Naive thymus-derived CD8-positive, alpha-beta T cell (primary cell): ENCODE data around the gene PNLIP. TPM values are rescaled to one million over a fixed set of nuclear protein-coding genes. Genes with fewer than 3 reads are reported as not detected.

Experiments
- ATAC-seq, 2 donors: fragments of 150-1000 bp; cut with Tn5 transposase in 1 of 2; sonication (Bioruptor Pico), chemical (Tn5 transposase) in 1 of 2; 1 replicate in 1 of 2; 2 replicates in 1 of 2; pipeline ENCODE4 v1.10.0; 2021; ENCODE audit warnings: mild to moderate bottlenecking in 2 of 2, moderate library complexity in 2 of 2
- POLR2A ChIA-PET: fragments of 350-600 bp; sonication (Branson Sonifier 250); formaldehyde crosslinking; loops from one replicate; lab custom pipeline; 2021; ENCODE audit warnings: antibody characterized with exemption; lab: Charles Lee
- DNase-seq, 10 donors: peaks; one replicate each; pipeline versions ENCODE4 v3.0.0 to v3.0.0-alpha.2; 2020 to 2022
- H3K27ac Mint-ChIP-seq, 10 donors: one replicate each; pipeline ENCODE4 v1.8.0; 2020 to 2022; ENCODE audit warnings: mild to moderate bottlenecking in 10 of 10, mixed read lengths in 10 of 10, moderate library complexity in 4 of 10, inconsistent platforms in 1 of 10
- H3K27me3 Mint-ChIP-seq, 5 donors: one replicate each; pipeline ENCODE4 v1.8.0; 2021 to 2022; ENCODE audit warnings: mixed read lengths in 5 of 5
- H3K36me3 Mint-ChIP-seq, 3 donors: one replicate each; pipeline ENCODE4 v1.8.0; 2020 to 2022; ENCODE audit warnings: mixed read lengths in 3 of 3, mild to moderate bottlenecking in 2 of 3, inconsistent platforms in 1 of 3
- H3K4me1 Mint-ChIP-seq, 4 donors: one replicate each; pipeline ENCODE4 v1.8.0; 2021 to 2022; ENCODE audit warnings: mixed read lengths in 4 of 4
- H3K4me3 Mint-ChIP-seq, 10 donors: one replicate each; pipeline ENCODE4 v1.8.0; 2020 to 2022; ENCODE audit warnings: mild to moderate bottlenecking in 10 of 10, mixed read lengths in 10 of 10, moderate library complexity in 6 of 10, inconsistent platforms in 1 of 10
- H3K9me3 Mint-ChIP-seq, 9 donors: one replicate each; pipeline ENCODE4 v1.8.0; 2020 to 2022; ENCODE audit warnings: mixed read lengths in 9 of 9, mild to moderate bottlenecking in 3 of 9, inconsistent platforms in 1 of 9, moderate library complexity in 1 of 9
- polyA plus RNA-seq, 3 donors: library from polyadenylated mRNA; unstranded; fragments of 300-500 nt; fragmentation: Illumina TruSeq; gene quantifications; one replicate each; pipeline ENCODE4 v1.2.3, GENCODE V29; 2021
- total RNA-seq, 8 experiments: library from RNA in 2 of 8; stranded (reverse) in 2 of 8; gene quantifications; one replicate each; pipeline ENCODE4 v1.2.3 and lab custom pipeline; 2021 to 2026

PNLIP gene
- total and polyA plus RNA-seq, 5 experiments from 2014 or later = not detected

DNA sequence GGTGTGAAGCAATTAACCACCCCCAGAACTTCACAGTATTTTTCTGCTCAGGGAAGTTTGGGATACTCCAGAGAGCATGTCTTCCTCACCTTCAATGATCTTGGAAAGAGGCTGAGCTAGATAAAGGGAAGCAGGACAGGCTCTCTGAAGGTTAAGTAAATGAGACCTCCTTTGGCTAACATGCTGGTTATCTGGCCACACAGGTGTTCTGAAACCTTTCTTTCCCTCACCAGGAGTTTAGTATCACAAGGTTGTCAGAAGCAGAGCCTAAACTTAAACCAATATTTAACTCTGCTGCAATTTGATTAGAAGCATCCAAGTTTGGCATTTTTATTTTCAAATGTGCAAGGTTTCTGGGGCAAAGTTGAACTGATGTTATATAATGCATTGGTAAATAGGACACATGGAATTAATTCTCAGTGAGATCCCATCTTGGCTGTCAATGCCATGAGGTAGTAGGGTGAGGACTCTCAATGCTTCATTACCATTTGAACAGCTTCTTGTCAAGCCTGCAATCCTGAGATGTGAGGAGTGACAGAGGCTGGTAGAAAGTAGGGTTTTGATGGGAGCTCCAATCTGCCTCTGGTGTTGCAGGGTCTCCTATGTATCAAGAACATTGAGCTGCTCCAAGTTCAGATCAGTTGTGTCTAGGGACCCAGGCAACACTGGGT lies 3.6 kb upstream of the PNLIP start:
- Mint-ChIP-seq H3K9me3 (peaks cover 0 to 11% (median 4%) of the 10 kb centered on the region in 9 donors), H3K36me3 (no peaks in the 10 kb centered on the region), H3K4me3 (no peak overlapping the region), H3K27ac (no peak overlapping the region), H3K4me1 (no peaks in the 10 kb centered on the region), H3K27me3 (peaks cover 2 to 40% (median 9%) of the 10 kb centered on the region in 5 donors)
- POLR2A ChIA-PET = no interaction called here
- ATAC-seq (no peak), DNase-seq (no peak)

DNA sequence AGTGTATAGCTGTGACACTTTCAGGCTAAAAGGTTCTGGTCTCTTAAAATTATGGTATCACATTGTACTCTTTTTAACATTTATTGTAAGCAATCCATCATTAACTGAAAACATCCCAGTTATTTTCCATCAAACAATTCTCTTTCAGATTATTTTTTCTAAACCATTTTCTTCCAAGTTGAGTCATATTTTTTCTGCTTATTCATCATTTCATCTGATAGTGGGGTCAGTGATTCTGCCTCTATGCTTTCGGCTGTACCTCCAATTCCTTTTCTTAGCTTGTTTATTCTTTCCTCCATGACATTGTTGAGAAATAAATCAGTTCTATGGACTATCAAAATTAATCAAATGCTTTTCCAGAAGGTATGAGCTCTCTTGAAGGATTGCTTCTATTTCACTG lies 609 bp upstream of the PNLIP start:
- POLR2A ChIA-PET = no interaction called here
- H3K36me3 Mint-ChIP-seq = no peaks in the 10 kb centered on the region

DNA sequence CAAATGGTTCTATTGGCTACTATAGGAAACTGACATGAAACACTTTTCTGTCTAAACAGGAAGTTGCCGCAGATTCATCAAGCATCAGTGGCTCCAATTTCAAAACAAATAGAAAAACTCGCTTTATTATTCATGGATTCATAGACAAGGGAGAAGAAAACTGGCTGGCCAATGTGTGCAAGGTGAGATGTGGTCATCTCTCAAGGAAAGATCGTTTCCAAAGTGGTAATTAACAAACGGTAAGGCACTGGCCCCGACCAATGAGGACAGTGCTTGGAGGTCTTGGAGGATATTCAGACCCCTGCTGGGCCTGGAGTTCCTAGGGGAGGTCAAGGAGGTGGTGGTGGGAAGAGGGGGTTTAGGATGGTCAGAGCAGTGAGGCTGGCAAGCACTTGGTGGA lies 2.6 kb downstream of the PNLIP start:
- POLR2A ChIA-PET = no interaction called here
- H3K27me3 Mint-ChIP-seq = peaks cover 0 to 11% (median 2%) of the 10 kb centered on the region in 5 donors

More for the DNA sequence above, 609 bp upstream of the PNLIP start:
- DNase-seq (no peak), ATAC-seq (no peak)
- Mint-ChIP-seq H3K4me3 (no peak overlapping the region), H3K27me3 (peaks cover 2 to 22% (median 5%) of the 10 kb centered on the region in 5 donors), H3K4me1 (no peaks in the 10 kb centered on the region), H3K9me3 (peaks cover 0 to 2% (median 0%) of the 10 kb centered on the region in 9 donors), H3K27ac (no peak overlapping the region)

DNA sequence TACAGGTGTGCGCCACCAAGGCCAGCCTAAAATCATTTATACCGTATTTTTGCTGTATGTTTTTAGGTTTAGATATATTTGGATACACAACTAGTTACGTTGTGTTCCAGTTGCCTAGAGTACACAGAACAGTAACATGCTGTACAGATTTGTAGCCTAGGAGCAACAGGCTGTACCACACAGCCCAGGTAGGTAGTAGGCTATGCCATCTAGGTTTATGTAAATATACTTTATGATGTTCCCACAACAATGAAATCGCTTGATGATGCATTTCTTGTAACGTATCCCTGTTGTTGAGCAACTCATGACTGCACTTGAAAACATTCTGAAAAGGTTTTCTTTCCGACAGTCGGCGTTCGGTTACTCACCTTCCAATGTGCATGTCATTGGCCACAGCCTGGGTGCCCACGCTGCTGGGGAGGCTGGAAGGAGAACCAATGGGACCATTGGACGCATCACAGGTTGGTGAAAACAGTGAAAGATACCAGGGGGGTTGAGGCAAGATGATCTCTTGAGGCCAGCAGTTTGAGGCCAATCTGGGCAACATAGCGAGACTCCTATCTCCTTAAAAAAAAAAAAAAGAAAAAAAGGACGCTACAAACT lies 7.7 kb downstream of the PNLIP start:
- no peak overlapping the region for H3K27ac Mint-ChIP-seq
- peaks cover 0 to 3% (median 0%) of the 10 kb centered on the region in 9 donors for H3K9me3 Mint-ChIP-seq
- POLR2A ChIA-PET = no interaction called here
- no peaks in the 10 kb centered on the region for H3K27me3 Mint-ChIP-seq
- ATAC-seq = no peak
- H3K4me3 Mint-ChIP-seq = no peak overlapping the region
- no peak for DNase-seq
- H3K36me3 Mint-ChIP-seq = no peaks in the 10 kb centered on the region
- H3K4me1 Mint-ChIP-seq = no peaks in the 10 kb centered on the region

More for the DNA sequence above, 2.6 kb downstream of the PNLIP start:
- no peak for ATAC-seq
- DNase-seq = no peak
- no peak overlapping the region for H3K27ac Mint-ChIP-seq
- H3K4me1 Mint-ChIP-seq = no peaks in the 10 kb centered on the region
- no peaks in the 10 kb centered on the region for H3K9me3 Mint-ChIP-seq
- no peak overlapping the region for H3K4me3 Mint-ChIP-seq
- H3K36me3 Mint-ChIP-seq = no peaks in the 10 kb centered on the region

DNA sequence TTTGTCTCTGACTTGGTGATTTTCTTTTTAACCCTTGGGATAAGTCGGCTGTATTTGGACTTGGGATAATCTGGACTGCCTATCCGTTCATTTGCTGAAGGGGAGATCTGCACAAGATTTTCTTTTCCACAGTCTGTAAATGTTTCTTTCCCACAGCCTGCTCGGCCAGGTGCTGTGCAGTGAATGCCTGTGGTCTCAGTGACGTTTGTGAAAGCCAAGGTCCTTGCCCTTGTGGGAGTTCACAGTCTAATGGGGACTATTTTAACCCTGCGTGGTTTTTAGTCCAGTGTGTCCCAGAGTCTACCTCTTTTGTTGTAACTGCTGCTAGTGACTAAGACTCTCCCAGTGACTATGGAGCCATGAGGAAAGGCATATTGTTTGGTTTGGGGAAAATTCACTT lies 8.9 kb downstream of the PNLIP start:
- Mint-ChIP-seq H3K4me3 (no peak overlapping the region), H3K27me3 (peaks cover 0 to 1% (median 0%) of the 10 kb centered on the region in 5 donors), H3K36me3 (no peaks in the 10 kb centered on the region), H3K9me3 (peaks cover 0 to 3% (median 0%) of the 10 kb centered on the region in 9 donors), H3K27ac (no peak overlapping the region), H3K4me1 (no peaks in the 10 kb centered on the region)
- no peak for ATAC-seq
- POLR2A ChIA-PET = no interaction called here
- no peak for DNase-seq

DNA sequence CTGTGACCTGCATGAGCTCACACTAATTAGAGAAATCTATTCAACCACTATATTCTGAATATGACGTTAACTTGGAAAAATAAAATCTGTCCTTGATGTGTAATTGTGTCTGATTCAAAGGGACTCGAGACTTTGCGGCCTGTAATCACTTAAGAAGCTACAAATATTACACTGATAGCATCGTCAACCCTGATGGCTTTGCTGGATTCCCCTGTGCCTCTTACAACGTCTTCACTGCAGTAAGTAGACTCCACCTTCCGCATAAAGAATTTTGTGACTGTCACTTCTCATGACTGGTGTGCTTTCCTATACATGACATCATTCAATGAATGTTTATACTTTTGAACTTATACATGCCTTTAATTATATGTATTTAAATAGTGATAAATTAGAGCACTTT lies 10.1 kb downstream of the PNLIP start:
- Mint-ChIP-seq H3K4me3 (no peak overlapping the region), H3K27ac (no peak overlapping the region), H3K4me1 (no peaks in the 10 kb centered on the region), H3K36me3 (no peaks in the 10 kb centered on the region), H3K27me3 (peaks cover 0 to 1% (median 0%) of the 10 kb centered on the region in 5 donors), H3K9me3 (peaks cover 0 to 3% (median 0%) of the 10 kb centered on the region in 9 donors)
- no peak for ATAC-seq
- DNase-seq = no peak
- POLR2A ChIA-PET = no interaction called here

DNA sequence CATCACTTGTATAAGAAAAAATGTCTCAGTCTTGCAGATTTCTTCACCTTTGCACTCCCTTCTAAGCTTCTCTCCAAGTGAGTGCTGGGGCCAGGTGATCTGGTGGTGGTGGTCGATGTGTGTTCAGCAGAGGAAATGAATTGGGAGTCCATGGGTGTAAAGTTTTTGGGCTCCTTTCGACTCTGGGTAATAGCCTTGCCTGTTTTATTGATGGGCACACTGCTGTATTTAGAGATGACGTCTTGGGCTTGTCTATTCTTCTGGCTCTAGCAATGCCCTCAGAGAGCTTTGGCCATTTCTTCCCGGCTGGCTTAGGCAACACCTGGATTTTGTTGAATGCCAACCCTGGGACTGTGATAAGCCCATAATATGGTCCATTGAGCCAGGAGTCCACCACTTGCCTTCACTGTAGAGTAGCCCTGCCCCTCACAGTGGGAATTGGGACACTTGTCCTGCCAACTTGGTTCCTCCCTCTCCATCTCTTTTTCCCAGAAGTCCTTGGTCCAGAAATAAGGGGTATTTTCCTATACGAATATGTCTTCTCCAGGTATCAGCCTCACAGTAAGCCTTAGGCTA lies 11.7 kb downstream of the PNLIP start:
- POLR2A ChIA-PET = no interaction called here
- Mint-ChIP-seq H3K36me3 (no peaks in the 10 kb centered on the region), H3K9me3 (peaks cover 0 to 3% (median 0%) of the 10 kb centered on the region in 9 donors), H3K4me1 (no peaks in the 10 kb centered on the region), H3K27me3 (peaks cover 0 to 12% (median 5%) of the 10 kb centered on the region in 5 donors), H3K4me3 (no peak overlapping the region), H3K27ac (no peak overlapping the region)
- no peak for ATAC-seq
- no peak for DNase-seq

DNA sequence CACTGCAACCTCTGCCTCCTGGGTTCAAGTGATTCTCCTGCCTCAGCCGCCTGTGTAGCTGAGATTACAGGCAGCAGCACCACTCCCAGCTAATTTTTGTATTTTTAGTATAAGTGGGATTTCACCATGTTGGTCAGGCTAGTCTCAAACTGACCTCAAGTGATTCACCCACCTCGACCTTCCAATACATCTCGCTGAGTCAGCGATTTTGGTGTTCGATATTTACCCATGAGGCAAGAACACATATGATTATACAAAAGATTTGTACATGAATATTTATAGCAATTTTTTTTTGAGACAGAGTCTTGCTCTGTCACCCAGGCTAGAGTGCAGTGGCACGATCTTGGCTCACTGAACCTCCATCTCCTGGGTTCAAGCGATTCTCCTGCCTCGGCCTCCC lies 19.8 kb downstream of the PNLIP start:
- Mint-ChIP-seq H3K36me3 (no peaks in the 10 kb centered on the region), H3K4me3 (no peak overlapping the region)

DNA sequence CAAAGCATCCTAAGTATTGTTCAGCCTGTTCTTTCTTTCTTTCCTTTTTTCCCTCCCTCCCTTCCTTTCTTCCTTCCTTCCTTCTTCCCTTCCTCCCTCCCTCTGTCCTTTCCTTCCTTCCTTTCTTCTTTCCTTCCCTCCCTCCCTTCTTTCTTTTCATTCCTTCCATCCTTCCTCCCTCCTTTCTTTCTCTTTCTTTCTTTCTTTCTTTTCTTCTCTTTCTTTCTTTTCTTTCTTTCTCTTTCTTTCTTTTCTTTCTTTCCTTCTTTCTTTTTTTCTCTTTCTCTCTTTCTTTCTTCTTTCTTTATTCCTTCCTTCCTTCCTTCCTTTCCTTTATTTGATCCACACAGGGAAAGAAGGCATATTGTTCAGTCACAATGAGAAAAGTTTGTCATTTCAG lies 21.2 kb downstream of the PNLIP start:
- peaks cover 0 to 44% (median 11%) of the 10 kb centered on the region in 5 donors for H3K27me3 Mint-ChIP-seq
- DNase-seq = no peak
- peaks cover 0 to 5% (median 0%) of the 10 kb centered on the region in 9 donors for H3K9me3 Mint-ChIP-seq
- no peaks in the 10 kb centered on the region for H3K4me1 Mint-ChIP-seq
- H3K27ac Mint-ChIP-seq = no peak overlapping the region
- no peaks in the 10 kb centered on the region for H3K36me3 Mint-ChIP-seq
- POLR2A ChIA-PET = no interaction called here
- no peak overlapping the region for H3K4me3 Mint-ChIP-seq
- no peak for ATAC-seq

More for the DNA sequence above, 19.8 kb downstream of the PNLIP start:
- DNase-seq (no peak), ATAC-seq (no peak)
- POLR2A ChIA-PET = interaction anchor here (0.7 kb wide), 1 partner anchor 13 kb away, joined by 4 read pairs; no protein-coding TSS in a partner anchor
- no peak overlapping the region for H3K27ac Mint-ChIP-seq
- H3K4me1 Mint-ChIP-seq = no peaks in the 10 kb centered on the region
- peaks cover 0 to 5% (median 0%) of the 10 kb centered on the region in 9 donors for H3K9me3 Mint-ChIP-seq
- H3K27me3 Mint-ChIP-seq = peaks cover 0 to 51% (median 12%) of the 10 kb centered on the region in 5 donors

DNA sequence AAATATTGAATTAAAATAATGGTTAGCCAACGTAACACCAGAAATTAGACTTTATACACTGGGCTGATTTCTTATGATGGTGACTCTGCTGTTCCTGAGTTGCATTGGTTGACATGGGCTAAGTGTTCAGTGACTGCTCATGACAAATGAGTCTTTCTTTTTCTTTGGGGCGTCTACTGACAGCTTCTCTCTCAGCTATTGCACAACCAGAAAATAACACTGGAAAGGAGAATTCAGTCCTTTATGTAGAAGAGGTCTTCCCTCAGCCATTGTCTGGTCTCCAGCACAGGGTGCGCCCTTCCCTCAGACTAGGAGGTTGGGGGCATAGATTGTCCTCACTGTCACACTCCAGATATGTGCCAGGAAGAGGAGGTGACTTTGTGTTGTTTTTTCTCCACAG lies 21.6 kb downstream of the PNLIP start:
- H3K9me3 Mint-ChIP-seq = peaks cover 0 to 5% (median 0%) of the 10 kb centered on the region in 9 donors
- ATAC-seq (no peak), DNase-seq (no peak)
- POLR2A ChIA-PET = no interaction called here
- peaks cover 0 to 40% (median 7%) of the 10 kb centered on the region in 5 donors for H3K27me3 Mint-ChIP-seq
- no peak overlapping the region for H3K4me3 Mint-ChIP-seq
- H3K27ac Mint-ChIP-seq = no peak overlapping the region
- H3K36me3 Mint-ChIP-seq = no peaks in the 10 kb centered on the region
- no peaks in the 10 kb centered on the region for H3K4me1 Mint-ChIP-seq

DNA sequence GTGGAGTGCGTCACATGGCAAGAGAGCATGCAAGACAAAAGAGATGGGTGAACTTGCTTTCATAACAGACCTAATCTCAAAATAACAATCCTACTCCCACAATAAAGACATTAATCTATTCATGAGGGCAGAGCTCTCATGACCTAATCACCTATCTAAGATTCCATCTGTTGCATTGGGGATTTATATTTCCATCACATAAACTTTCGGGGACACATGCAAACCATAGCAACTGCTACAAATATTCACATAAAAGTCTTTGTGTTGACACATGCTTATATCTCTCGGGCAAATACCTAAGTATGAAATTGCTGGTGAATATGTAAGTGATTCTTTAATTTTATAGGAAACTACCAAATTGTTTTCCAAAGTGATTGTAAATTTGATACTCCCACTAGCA lies 29.1 kb downstream of the PNLIP start:
- no peaks in the 10 kb centered on the region for H3K4me1 Mint-ChIP-seq

DNA sequence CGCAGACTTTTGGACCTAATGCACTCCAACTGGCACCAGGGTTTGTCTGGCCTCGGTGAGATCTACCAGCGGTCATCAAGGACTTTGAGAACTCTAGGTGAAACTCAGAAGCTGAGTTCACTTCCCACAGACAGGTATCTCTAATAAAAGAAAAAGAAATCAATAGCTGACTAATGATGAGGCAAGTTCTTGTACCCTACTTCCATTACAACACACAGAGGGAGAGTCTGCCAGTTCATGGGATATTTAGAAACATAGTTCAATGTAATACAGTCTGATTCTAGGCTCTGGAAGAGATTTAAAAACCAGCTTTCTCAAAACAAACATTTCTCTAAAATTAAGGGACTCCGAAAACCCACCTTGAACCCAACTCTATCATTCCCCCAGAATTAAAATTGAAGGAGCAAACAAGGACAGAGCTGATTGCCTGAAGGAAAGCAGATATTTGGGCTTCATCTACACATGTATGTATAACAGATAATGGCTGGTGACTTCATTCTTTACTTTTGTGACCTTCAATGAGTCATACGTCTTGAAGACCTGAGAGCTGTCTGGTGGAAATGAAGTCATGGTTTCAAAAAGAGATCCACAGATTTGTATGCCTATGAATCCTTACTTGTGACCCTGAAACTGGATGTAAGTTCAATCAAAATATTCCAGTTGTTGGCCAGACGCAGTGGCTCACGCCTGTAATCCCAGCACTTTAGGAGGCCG lies 42.3 kb downstream of the PNLIP start:
- Mint-ChIP-seq H3K27ac (no peak overlapping the region), H3K36me3 (no peaks in the 10 kb centered on the region), H3K27me3 (peaks cover 0 to 19% (median 2%) of the 10 kb centered on the region in 5 donors), H3K4me1 (no peaks in the 10 kb centered on the region), H3K4me3 (no peak overlapping the region), H3K9me3 (peaks cover 0 to 8% (median 0%) of the 10 kb centered on the region in 9 donors)
- ATAC-seq (no peak), DNase-seq (no peak)
- POLR2A ChIA-PET = no interaction called here

More for the DNA sequence above, 29.1 kb downstream of the PNLIP start:
- H3K4me3 Mint-ChIP-seq = no peak overlapping the region
- no peak overlapping the region for H3K27ac Mint-ChIP-seq
- no peaks in the 10 kb centered on the region for H3K36me3 Mint-ChIP-seq
- peaks cover 2 to 26% (median 8%) of the 10 kb centered on the region in 5 donors for H3K27me3 Mint-ChIP-seq
- no peak for DNase-seq
- ATAC-seq = no peak
- H3K9me3 Mint-ChIP-seq = peaks cover 0 to 14% (median 0%) of the 10 kb centered on the region in 9 donors
- POLR2A ChIA-PET = no interaction called here
